K562 (cell line): ENCODE measurements around the gene GDF2.

Source experiments
- ATF2 ChIP-seq: sonication (generic); formaldehyde crosslinking; IDR thresholded peaks from 2 replicates; pipeline ENCODE4 v1.8.1; 2022; ENCODE audit warnings: missing genetic modification reagents
- CHD4 ChIP-seq: fragments of 200-600 bp; sonication (generic); IDR thresholded peaks from 3 replicates; pipeline ENCODE4 v1.6.1; 2012; ENCODE audit warnings: low read depth, mild to moderate bottlenecking, mixed read lengths, low read length, inconsistent platforms; ENCODE audit not compliant: insufficient read depth, insufficient replicate concordance, poor library complexity, severe bottlenecking
- CTCF ChIP-seq, 3 experiments: IDR thresholded peaks in 2 of 3; conservative IDR thresholded peaks in 1 of 3; 2 replicates each; pipeline ENCODE4 v1.5.1; 2011 to 2012; ENCODE audit warnings: low read length in 3 of 3, mild to moderate bottlenecking in 3 of 3, control low read depth in 2 of 3, improper control_type of control experiment in 1 of 3, inconsistent platforms in 1 of 3, low read depth in 1 of 3, mixed read lengths in 1 of 3, moderate library complexity in 1 of 3; ENCODE audit not compliant: insufficient read depth in 2 of 3
- HDAC6 ChIP-seq: IDR thresholded peaks from 2 replicates; pipeline ENCODE4 v1.6.1; 2012; ENCODE audit warnings: low read depth, mild to moderate bottlenecking, control low read depth, inconsistent platforms, low read length, moderate library complexity
- POLR2B ChIP-seq: fragments of 450-650 bp; IDR thresholded peaks from 2 replicates; pipeline ENCODE4 v1.6.1; 2018; ENCODE audit warnings: low read depth; ENCODE audit not compliant: partially characterized antibody
- RAD51 ChIP-seq: fragments of 450-650 bp; IDR thresholded peaks from 2 replicates; pipeline ENCODE4 v1.7.1; 2016; ENCODE audit warnings: low read depth, mild to moderate bottlenecking, borderline replicate concordance
- ZBTB33 ChIP-seq: sonication (generic); formaldehyde crosslinking; IDR thresholded peaks from 2 replicates; pipeline ENCODE4 v1.8.1; 2023; ENCODE audit warnings: mild to moderate bottlenecking, missing genetic modification reagents
- ZNF707 ChIP-seq: fragments of 250-450 bp; sonication (Bioruptor Pico); conservative IDR thresholded peaks from 2 replicates; pipeline ENCODE4 v1.8.0; 2022; ENCODE audit warnings: inconsistent platforms, mild to moderate bottlenecking, moderate library complexity

- TF ChIP-seq HDAC6 (no peak), ZBTB33 (no peak), ATF2 (no peak), CHD4 (no peak), ZNF707 (CRISPR knock-in tag) (no peak), POLR2B (no peak), CTCF (IDR thresholded peaks at IDR 0.05 in 2 of 3, conservative IDR thresholded peaks at IDR 0.05 in 1 of 3; ENCODE audit: insufficient read depth in 2 of 3, low read depth in 1 of 3, low read length in 3 of 3) (no peak), RAD51 (no peak)
Measured at GRCh38 chr10:47287365-47287802, 34.9 kb upstream of the GDF2 start.
